ENCODE data around the gene PHF5A. TPM values are rescaled to one million over a fixed set of nuclear protein-coding genes. Genes with fewer than 3 reads are reported as not detected.
"Not testable (repeated sequence)": the region's sequence is repeated elsewhere in the genome, so short reads cannot be mapped to it uniquely, and the experiment has no call there.

PHF5A gene
- total RNA-seq, 1 donor from 2014 or later: 29.1 TPM

DNA sequence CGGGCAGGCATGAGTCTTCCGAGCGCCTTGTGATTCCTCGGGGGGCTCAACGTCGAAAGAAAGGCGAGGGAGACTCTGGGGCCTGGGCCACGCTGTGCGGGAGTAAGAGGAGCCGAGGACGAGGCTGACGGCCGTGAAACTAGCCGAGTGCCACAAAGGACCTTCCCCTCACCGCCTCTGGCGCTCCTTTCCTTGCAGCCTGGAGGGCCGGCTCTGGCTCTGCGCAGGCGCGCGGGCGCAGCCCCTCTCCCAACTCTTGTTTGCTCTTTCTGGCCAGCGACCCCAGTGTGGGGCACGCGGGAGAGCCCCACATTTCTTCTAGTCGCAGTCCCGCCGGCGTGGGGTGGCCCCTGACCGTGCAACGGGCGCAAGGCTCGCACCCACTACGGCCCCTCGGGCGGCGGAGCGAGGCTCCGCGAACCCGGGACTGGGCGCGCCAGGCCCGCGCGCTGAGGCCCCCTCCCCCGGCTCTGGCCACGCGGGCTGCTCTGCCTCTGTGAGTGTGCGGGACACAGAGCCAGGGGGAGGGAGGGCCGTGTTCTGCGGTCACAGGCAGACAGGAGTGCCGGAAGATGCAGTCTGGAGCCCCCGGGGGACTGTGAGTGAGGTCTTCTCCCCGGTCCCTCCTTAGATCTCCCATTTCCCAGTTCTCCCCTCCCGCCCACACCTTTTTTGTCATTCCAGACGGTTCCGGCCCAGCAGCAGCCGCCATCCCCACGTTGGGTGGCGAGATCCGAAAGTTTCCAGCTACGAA lies 20.9 kb downstream of the PHF5A start:
- DNase-seq (ENCODE audit: low spot score): peak; percentile 60

GRCh38 chr22:41446639-41447434 lies 21.7 kb downstream of the PHF5A start, which contains the start of gene TOB2:
Gene TOB2 (minus strand): TSS chr22:41446801. CDS start chr22:41437345, 9,456 bp downstream.
- peak; percentile 96 for DNase-seq (ENCODE audit: low spot score)

DNA sequence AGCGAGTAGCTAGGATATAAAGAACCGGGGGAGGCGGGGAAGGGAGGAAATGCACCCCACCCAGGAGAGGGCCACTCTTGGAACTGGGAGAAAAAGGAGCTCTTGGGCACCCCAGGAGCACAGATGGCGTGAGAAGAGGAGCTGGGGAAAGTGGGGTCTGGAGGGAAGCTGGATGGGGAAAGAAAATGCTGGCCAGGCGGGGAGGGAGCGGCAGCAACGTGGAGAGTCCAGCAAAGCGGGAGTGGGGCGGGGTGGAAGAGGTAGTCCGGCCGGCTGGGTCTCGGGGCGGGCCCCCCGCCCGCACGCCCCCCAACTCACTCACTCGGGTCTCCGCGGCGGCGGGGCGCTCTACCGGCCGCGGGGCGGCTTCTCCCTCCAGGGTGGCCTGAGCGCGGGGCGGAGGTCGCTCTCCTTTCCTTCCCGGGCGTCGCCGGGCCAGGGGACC lies 22.4 kb downstream of the PHF5A start:
- no peak for DNase-seq (ENCODE audit: low spot score)

- DNase-seq (ENCODE audit: low spot score): no peak
Measured at GRCh38 chr22:41445129-41446056, 23.1 kb downstream of the PHF5A start.

DNA sequence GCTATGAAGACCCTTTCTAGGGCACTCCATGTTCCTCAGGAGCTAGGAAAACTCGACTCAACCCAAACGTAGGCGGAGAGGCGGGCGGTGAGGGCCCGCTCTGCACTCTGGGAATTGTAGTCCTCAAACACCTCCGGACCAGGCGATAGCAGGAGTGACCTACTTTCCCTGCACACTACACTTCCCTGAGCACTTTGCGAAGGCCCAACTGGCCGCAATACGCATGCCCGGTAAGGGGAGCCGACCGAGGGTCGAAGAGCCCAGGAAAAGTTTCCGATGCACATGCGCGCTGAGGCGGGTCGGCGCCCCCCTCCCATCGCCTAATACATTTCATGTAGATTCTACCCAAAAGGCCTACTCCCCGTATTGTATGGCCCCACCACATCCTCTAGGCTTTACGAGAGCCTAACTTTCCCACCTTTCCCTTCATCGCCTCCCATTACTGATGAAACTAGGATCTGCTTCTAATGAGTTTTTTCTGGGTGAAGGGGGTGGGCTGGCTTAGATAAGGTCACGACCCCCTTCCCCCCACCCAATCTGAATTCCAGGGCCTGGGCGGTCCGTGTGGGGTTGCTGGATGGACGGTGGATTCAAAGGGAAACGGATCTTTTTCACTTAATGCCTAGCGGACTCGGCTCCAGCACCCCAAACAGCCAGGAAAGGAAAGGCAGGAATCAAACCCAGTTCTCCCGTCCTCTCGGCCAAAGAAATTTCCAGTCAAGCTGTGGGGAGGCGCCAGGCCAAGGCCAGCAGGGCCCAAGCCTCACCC lies 23.9 kb downstream of the PHF5A start:
- peak; percentile 92 for DNase-seq (ENCODE audit: low spot score)

- no peak for DNase-seq (ENCODE audit: low spot score)
Measured at GRCh38 chr22:41442240-41442792, 26.2 kb downstream of the PHF5A start.

- not testable (repeated sequence) for DNase-seq (ENCODE audit: low spot score)
Measured at GRCh38 chr22:41440511-41440910, 28.0 kb downstream of the PHF5A start.

DNA sequence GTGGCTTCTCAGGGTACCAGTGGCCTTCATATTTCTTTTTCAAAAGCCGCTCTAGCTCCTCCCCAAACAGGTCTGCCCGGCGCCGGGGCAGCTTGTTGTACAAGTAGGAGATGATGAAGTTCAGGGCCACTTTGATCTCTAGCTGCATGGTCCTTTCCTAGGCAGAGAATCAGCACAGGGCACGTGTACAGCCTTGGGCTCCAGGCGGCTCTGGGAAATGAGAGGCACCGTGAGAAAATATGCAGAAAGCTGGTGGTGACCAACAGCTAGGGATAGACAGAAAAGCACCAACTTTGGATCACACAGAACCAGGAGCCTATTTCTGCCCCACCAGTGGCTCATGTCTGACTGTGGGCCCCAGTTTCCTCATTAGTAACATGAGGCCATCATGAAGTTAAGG lies 31.3 kb downstream of the PHF5A start:
- DNase-seq (ENCODE audit: low spot score): no peak

GRCh38 chr22:41436322-41437113 lies 32.0 kb downstream of the PHF5A start:
- DNase-seq (ENCODE audit: low spot score): no peak

DNA sequence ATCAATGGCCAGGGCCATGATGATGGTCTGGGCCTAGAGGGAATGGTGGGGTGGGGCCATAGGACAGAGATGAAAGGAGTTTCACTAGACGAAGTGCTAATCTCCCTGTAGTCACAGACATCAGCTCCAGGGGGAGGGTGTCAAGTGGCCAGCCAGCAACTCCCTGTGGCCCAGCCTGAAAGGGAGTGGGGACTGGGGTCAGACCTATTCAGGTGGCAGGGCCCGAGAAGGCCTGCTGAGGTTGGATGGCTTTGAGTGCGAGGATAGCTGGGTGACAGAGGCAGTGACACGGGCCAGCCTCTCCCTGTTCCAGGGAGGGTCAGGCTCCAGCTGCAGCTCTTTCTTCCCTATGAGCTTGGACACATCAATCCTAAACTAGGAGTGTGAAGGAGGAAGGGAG lies 32.9 kb downstream of the PHF5A start:
- DNase-seq (ENCODE audit: low spot score): no peak

GRCh38 chr22:41434361-41435003 lies 34.0 kb downstream of the PHF5A start:
- not testable (repeated sequence) for DNase-seq (ENCODE audit: low spot score)

GRCh38 chr22:41433480-41433879 lies 35.0 kb downstream of the PHF5A start:
- DNase-seq (ENCODE audit: low spot score): not testable (repeated sequence)

- DNase-seq (ENCODE audit: low spot score): no peak
Measured at GRCh38 chr22:41431656-41432055, 36.8 kb downstream of the PHF5A start.

DNA sequence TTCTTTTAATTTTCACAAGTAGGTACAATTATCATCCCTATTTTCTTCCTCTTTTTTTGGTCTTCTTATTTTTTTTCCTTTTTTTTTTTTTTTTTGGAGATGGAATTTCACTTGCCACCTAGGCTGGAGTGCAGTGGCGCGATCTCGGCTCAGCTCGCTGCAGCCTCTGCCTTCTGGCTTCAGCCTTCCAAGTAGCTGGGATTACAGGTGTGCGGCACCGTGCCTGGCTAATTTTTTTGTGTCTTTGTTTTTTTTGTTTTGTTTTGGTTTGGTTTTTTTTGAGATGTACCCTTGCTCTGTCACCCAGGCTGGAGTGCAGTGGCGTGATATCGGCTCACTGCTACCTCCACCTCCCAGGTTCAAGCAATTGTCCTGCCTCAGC lies 38.5 kb downstream of the PHF5A start:
- DNase-seq (ENCODE audit: low spot score): no peak

GRCh38 chr22:41429232-41429950 lies 39.1 kb downstream of the PHF5A start:
- no peak for DNase-seq (ENCODE audit: low spot score)

GRCh38 chr22:41425660-41426365 lies 42.7 kb downstream of the PHF5A start:
- DNase-seq (ENCODE audit: low spot score): no peak

GRCh38 chr22:41418717-41419116 lies 49.8 kb downstream of the PHF5A start:
- DNase-seq (ENCODE audit: low spot score): no peak

All from mucosa of gallbladder (tissue), 1 donor.